ENCODE measurements around the gene PMP22.

GRCh38 chr17:15288859-15289258, 23.7 kb upstream of the PMP22 start:
- TF ChIP-seq POLR2A (IDR thresholded peaks at IDR 0.05) (no peak), CTCF (IDR thresholded peaks at IDR 0.05) (no peak)

Data from vagina (tissue), 2 donors.